Measurements from ENCODE around the gene CARMIL1. TPM values are rescaled to one million over a fixed set of nuclear protein-coding genes. Genes with fewer than 3 reads are reported as not detected.

Gene CARMIL1
- total and polyA plus RNA-seq, 2 donors from 2014 or later, result 22.3 to 51.1 TPM

DNA sequence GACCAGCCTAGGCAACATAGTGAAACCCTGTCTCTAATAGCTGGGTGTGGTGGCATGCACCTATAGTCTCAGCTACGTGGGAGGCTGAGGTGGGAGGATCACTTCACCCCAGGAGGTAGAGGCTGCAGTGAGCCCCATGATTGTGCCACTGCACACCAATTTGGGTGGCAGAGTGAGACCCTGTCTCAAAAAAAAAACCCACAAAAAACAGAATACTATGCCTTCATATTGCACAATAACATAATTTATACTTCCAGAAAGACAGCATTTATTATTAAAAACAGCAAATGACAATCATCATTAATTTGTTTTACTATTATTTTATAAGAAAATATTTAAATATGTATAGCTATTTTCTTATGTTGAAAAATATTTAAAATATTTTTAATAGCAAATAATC is 30.0 kb upstream of the CARMIL1 start:
- no peaks in the 10 kb centered on the region for H3K27me3 ChIP-seq (ENCODE audit: control insufficient read depth, insufficient read depth, low read length)
- no peak for TF ChIP-seq CTCF (IDR thresholded peaks at IDR 0.05; ENCODE audit: borderline replicate concordance, extremely low read depth, insufficient read depth)
- no peak for DNase-seq
- no peak for FAIRE-seq
- H3K4me3 ChIP-seq (ENCODE audit: low read length in 3 of 3), result no peak overlapping the region
- no peaks in the 10 kb centered on the region for H3K9me3 ChIP-seq (ENCODE audit: control insufficient read depth in 2 of 3, insufficient read depth in 1 of 3, low read length in 3 of 3)
- intact Hi-C loops (cut with DNase I), result no loop called here
- H3K27ac ChIP-seq (ENCODE audit: low read depth in 2 of 2, low read length in 2 of 2), result no peak overlapping the region
- no peak overlapping the region for H3K9ac ChIP-seq (ENCODE audit: low read length in 3 of 3)
- no peaks in the 10 kb centered on the region for H3K4me1 ChIP-seq (ENCODE audit: control insufficient read depth in 2 of 3, insufficient read depth in 2 of 3, low read depth in 1 of 3, low read length in 3 of 3)
- no peaks in the 10 kb centered on the region for H3K36me3 ChIP-seq (ENCODE audit: control insufficient read depth in 2 of 3, insufficient read depth in 3 of 3, low read length in 3 of 3)

DNA sequence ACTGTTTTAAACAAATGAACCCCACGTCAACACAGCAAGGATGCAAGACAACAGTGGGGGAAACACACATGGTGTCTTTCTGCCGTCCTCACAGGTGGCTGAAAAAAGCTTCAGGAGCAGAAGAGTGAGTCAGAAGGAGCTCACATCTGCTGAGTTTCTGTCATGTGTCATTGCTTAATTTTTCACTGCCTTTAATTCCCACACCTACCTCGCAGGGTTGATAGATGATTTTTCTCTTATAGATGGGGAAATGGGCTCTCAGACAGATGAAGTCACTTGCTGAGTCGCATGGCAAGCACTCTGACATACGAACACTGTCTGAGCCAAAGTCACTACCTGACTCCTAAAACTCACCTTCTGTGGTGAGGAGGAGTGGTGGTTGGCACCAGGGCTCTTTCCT is 28.3 kb upstream of the CARMIL1 start:
- Histone ChIP-seq H3K4me3 (ENCODE audit: low read length in 3 of 3) (no peak overlapping the region), H3K27me3 (ENCODE audit: control insufficient read depth, insufficient read depth, low read length) (no peaks in the 10 kb centered on the region), H3K9ac (ENCODE audit: low read length in 3 of 3) (no peak overlapping the region), H3K4me1 (ENCODE audit: control insufficient read depth in 2 of 3, insufficient read depth in 2 of 3, low read depth in 1 of 3, low read length in 3 of 3) (no peaks in the 10 kb centered on the region), H3K36me3 (ENCODE audit: control insufficient read depth in 2 of 3, insufficient read depth in 3 of 3, low read length in 3 of 3) (no peaks in the 10 kb centered on the region), H3K9me3 (ENCODE audit: control insufficient read depth in 2 of 3, insufficient read depth in 1 of 3, low read length in 3 of 3) (no peaks in the 10 kb centered on the region), H3K27ac (ENCODE audit: low read depth in 2 of 2, low read length in 2 of 2) (no peak overlapping the region)
- FAIRE-seq (no peak), DNase-seq (no peak)
- TF ChIP-seq CTCF (IDR thresholded peaks at IDR 0.05; ENCODE audit: borderline replicate concordance, extremely low read depth, insufficient read depth), result no peak
- intact Hi-C loops (cut with DNase I), result no loop called here

DNA sequence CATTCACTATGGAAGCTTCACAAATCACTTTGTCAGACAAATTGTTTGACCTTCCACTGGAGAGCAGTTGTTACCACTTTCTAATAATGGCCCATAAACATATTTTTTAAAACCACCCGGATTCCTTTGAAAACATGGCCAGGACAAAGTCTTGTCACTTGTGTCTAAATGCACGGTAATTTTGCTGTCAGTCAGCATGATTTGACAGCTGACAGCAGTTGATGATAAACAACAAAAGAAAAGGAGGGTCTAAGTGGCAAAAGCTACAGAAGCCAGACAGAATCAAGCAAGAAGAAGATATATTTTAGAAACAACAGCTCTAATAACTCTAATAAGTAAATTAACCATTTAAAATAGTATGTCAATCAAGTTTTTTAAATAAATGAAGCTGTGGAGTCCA is 27.7 kb upstream of the CARMIL1 start:
- intact Hi-C loops (cut with DNase I), result no loop called here
- Histone ChIP-seq H3K9me3 (ENCODE audit: control insufficient read depth in 2 of 3, insufficient read depth in 1 of 3, low read length in 3 of 3) (no peaks in the 10 kb centered on the region), H3K27me3 (ENCODE audit: control insufficient read depth, insufficient read depth, low read length) (no peaks in the 10 kb centered on the region), H3K9ac (ENCODE audit: low read length in 3 of 3) (no peak overlapping the region), H3K27ac (ENCODE audit: low read depth in 2 of 2, low read length in 2 of 2) (no peak overlapping the region), H3K4me3 (ENCODE audit: low read length in 3 of 3) (no peak overlapping the region), H3K36me3 (ENCODE audit: control insufficient read depth in 2 of 3, insufficient read depth in 3 of 3, low read length in 3 of 3) (no peaks in the 10 kb centered on the region), H3K4me1 (ENCODE audit: control insufficient read depth in 2 of 3, insufficient read depth in 2 of 3, low read depth in 1 of 3, low read length in 3 of 3) (no peaks in the 10 kb centered on the region)
- FAIRE-seq, result no peak
- TF ChIP-seq CTCF (IDR thresholded peaks at IDR 0.05; ENCODE audit: borderline replicate concordance, extremely low read depth, insufficient read depth), result no peak
- no peak for DNase-seq

DNA sequence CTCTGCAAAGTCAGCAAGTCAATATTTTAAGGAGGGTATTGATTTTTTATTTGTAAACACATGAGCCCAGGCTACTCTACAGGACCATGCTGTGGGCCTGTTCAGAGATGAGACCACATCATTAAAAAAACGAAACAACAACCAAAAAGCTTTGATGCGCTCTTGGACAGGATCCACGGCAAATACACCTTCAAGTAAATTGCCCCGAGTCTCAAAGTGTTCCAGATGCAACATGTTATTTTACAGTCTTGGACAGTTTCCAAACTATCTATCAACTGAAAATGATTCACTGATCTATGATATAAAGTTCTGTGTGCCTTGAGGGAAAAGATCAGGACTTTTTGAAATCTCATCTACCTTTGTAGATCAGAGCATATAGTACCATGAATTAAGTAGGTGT is 25.8 kb upstream of the CARMIL1 start:
- no peak for FAIRE-seq

More for the DNA sequence above, 25.8 kb upstream of the CARMIL1 start:
- intact Hi-C loops (cut with DNase I), result no loop called here
- Histone ChIP-seq H3K36me3 (ENCODE audit: control insufficient read depth in 2 of 3, insufficient read depth in 3 of 3, low read length in 3 of 3) (no peaks in the 10 kb centered on the region), H3K9ac (ENCODE audit: low read length in 3 of 3) (no peak overlapping the region), H3K4me3 (ENCODE audit: low read length in 3 of 3) (no peak overlapping the region), H3K9me3 (ENCODE audit: control insufficient read depth in 2 of 3, insufficient read depth in 1 of 3, low read length in 3 of 3) (no peaks in the 10 kb centered on the region), H3K27me3 (ENCODE audit: control insufficient read depth, insufficient read depth, low read length) (no peaks in the 10 kb centered on the region), H3K27ac (ENCODE audit: low read depth in 2 of 2, low read length in 2 of 2) (no peak overlapping the region), H3K4me1 (ENCODE audit: control insufficient read depth in 2 of 3, insufficient read depth in 2 of 3, low read depth in 1 of 3, low read length in 3 of 3) (no peaks in the 10 kb centered on the region)
- DNase-seq, result no peak
- TF ChIP-seq CTCF (IDR thresholded peaks at IDR 0.05; ENCODE audit: borderline replicate concordance, extremely low read depth, insufficient read depth), result no peak

All from kidney (tissue), 14 donors.